Measurements from ENCODE around the gene USP48.

GRCh38 chr1:21629971-21630370 is 153.0 kb downstream of the USP48 start:
- TF ChIP-seq GATA2 (IDR thresholded peaks at IDR 0.05; ENCODE audit: low read depth, low read length): no peak
- no peak for TF ChIP-seq GATA3 (IDR thresholded peaks at IDR 0.05; ENCODE audit: low read depth, low read length)

Measured in SH-SY5Y (cell line).